HG03060 (cell line): ENCODE results near the gene PRXL2B.

Experiments
- ATAC-seq: cut with Tn5 transposase; IDR thresholded peaks from one replicate; pipeline ENCODE4 v1.9.1; 2021; ENCODE audit warnings: low read depth, moderate number of reproducible peaks; ENCODE audit not compliant: unreplicated experiment

Gene PRXL2B

DNA sequence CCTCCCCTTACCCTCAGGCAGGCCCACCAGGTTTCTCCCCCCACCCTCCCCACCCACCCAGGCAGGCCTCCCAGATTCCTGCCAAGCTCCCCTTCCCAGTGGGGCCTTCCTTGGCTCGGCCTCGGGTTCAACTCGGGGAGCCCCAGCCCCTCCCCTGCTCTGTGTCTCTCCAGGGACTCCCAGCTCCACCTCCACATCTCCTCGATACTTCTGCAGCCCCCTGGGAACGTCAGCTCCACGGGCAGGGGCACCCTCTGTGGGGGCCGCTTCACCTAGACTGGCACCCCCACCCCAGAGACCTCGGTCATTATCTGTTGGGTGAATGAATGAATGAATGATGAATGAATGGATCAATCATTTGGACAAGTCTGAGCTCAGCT lies 45.5 kb downstream of the PRXL2B start:
- ATAC-seq: no peak

DNA sequence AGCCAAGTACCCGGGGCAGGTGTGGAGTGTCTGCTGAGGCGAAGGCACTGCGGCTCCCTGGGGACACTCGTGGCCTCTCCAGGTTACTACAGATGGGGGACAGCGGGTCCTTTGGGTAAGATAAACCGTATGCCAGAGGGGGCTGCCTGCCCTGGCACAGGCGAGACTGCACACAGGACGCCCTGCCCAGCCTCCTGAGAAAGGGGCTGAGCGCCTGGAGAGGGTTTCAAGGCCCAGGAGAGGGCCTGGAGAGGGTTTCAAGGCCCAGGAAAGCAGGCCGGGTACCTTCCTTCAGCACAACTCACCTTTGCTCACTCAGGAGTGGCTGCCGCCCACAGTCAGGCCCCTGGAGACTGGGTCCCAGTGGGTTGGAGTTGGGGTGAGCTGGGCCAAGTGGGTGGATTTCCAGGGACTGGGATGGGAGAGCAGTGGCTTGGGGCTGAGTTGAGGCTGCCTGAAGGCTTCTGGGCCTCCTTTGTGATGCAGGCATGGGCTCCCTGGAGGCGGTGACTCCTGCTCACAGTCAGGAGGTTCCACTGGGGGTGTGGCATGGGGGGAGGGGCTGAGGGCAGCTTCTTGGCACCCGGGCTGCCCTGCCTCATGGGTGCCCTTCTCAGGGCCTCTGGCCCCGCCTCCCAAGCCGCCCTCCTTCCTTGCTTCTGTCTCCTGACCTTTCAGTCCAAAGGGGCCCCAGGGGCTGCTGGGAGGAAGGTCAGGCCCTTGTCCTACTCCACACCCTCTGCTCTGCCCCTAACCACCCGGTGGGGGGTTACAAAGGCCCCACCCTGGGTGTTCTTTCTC lies 46.2 kb downstream of the PRXL2B start, which contains the start of gene MMEL1:
TSS of gene MMEL1 (minus strand) at position 456 of the 801 bp plus-strand sequence. CDS start 3,532 bp downstream, outside the sequence.
- ATAC-seq: no peak

DNA sequence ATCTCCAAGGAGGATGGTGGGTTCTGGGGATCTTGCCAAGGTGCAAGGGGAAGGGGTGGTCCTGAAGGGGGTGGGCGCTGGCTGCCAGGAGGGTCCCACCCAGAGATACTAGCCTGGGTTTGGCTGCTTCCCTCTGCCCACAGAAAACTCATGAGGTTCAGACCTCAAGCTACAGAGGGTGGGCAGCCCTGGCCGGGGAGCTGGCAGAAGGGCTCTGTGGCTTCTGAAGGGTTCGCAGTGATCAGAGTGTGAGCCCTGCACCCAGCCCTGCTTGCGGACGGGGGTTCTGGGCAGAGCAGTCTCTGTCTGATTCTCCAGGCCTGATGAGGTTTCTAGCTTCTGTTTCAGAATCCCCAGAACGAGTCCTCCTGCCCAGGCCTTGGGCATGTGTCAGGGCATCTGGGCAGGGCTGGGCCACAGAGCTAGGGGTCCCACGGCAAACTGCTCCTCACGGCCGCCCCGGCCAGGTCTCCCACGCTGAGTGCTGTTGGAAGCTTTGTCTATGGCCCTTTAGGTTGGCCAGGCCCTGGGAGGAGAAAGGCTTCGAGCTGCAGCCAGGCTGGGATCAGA lies 46.9 kb downstream of the PRXL2B start:
- no peak for ATAC-seq

DNA sequence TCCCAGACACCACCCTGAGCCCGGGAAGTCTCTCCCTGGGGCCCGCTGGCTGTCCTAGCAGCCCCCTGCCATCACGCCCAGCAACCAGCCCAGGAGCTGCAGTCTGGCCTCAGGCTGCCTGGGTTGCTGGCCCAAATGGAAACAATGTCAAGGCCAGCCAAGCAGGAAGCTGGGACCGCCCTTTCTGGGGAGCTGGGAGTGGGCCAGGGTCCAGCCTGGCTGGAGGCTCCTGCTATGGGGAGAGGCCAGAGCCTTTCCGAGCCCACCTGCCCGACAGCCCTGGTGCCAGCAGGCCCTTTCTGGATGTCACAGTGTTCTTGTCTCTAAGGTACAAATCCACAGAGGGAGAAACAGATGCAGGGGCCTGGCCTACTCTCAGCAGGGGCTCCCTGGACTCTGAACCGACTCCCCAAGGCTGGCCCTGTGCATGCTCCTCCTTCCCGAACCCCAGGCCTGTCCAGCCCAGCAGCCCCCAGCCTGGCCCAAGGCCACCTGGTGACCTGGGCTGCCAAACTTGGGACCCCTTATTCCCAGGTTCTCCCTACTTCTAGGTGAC lies 47.4 kb downstream of the PRXL2B start:
- ATAC-seq: no peak

DNA sequence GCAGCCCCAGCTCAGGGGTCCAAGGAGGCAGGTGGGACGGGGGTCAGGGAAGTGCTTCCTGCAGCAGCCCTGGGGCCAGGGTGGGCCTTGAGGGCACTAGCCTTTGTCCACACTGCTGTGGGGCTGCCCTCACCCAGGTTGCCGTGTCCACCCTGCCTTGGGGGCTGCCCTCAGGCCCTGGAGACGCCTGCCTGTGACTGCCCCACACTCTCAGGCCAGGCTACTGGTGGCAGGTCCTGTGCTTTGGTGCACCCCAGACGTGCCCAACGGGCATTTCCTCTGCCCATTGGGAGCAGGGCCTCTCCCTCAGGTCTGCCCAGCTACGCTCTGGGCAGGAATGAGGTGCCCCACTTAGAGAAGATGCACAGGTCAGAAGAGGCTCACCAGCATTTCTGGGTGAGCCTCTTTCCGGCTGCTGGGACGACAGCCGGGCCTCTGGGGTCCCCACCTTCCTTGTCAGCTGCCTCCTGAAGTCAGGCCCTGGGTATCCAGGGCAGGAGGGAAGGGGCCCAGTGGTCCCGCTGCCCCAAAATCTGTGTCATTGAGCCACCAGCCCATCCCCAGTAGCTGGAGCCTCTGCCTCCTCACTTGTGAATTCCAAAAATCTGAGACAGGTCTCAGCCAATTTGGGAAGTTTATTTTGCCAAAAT lies 48.9 kb downstream of the PRXL2B start:
- no peak for ATAC-seq

DNA sequence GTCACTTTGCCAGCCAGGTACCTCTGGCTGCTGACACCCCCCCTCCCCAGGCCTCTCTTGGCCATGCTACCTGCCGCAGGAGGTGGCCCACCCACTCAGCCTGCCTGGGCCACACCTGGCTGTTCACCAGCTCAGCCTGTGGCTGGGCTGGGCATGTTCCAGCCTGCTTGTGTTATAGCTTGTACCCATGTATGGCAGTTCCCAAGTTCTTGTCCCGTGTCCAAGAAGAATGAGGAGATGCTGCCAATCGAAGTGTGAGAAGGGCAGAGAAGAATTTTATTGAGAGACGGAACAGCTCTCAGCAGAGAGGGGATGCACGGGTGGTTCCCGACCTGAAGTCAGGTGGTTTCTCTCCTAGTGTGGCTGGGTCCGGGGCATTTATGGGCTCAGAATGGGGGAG lies 50.2 kb downstream of the PRXL2B start:
- ATAC-seq: no peak

DNA sequence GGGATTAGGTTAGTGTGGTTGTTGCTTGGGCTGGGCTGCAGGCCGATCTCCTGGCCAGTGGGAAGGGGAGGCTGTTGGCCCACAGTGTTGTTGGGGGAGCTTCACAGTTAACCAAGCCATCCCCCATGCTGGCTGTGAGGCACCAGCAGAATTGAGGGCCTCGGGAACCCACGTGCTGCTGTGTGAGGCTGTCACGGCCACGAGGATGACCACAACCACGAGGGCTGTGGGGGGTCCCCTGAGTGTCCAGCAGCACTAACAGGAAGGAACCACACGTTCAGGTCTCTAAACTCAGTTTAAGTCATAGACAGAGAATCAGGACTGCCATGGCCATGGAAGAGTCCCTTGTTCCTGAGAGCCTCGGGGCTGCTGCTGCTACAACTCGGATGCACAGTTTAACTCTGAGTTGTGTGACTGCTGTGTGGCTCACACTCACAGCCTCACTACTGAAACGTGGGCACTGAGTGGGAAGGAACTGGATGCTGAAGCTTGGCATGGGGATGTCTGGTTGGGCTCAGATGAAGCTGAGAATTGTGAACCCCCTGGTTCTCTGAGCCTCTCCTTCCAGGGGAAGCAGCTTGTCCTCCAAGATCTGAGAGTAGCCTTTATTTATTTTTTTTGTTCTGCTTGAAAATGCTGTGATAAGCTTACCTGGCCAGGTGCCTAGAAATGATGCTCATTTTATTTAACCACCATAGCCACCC lies 51.0 kb downstream of the PRXL2B start:
- no peak for ATAC-seq

DNA sequence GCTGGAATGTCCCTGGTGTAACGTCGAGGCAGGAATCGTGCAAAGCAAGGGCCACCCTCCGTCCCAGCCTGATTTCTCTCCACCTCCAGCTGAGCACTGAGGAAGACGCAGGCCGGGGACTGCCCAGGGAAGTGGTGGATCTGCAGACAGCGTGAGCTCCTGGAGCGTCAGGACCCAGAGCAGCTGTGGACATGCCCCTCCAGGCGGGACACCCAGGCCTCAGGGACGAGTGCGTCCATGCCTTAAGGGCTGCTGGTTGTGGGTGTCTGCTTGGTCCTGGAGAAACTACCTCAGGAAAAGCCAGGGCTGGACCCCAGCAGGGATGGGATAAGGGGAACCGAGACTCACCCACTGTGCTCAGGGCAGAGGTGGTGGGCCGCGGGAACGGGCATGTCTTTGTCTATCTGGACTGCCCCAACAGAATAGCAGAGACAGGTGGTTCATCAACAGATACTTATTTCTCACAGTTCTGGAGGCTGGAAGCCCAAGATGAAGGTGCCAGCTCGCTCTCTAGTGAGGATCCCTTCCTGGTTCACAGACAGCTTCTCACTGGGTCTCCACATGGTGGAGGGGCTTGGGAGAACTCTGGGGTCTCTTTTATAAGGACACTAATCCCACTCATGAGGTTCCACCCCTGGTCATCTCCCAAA lies 52.0 kb downstream of the PRXL2B start:
- no peak for ATAC-seq

DNA sequence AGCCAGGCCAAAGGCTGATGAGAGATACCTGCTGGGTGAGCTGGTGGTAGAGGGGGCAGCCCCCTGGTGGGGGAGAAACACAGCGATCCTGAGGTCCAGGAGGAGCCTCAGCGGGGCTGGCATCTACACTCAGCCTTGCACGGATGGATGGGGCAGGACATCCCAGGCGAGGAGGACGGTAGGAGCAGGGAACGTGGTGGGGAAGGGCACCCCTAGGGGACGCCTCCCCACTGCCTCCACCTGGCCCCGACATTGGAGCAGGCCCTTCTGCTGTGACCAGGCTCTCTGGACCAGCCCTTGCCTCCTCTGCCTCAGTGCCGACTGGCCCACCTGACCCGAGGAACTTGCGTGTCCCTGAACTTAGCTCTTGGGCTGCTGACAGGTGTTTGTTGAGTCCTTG lies 52.6 kb downstream of the PRXL2B start:
- no peak for ATAC-seq

DNA sequence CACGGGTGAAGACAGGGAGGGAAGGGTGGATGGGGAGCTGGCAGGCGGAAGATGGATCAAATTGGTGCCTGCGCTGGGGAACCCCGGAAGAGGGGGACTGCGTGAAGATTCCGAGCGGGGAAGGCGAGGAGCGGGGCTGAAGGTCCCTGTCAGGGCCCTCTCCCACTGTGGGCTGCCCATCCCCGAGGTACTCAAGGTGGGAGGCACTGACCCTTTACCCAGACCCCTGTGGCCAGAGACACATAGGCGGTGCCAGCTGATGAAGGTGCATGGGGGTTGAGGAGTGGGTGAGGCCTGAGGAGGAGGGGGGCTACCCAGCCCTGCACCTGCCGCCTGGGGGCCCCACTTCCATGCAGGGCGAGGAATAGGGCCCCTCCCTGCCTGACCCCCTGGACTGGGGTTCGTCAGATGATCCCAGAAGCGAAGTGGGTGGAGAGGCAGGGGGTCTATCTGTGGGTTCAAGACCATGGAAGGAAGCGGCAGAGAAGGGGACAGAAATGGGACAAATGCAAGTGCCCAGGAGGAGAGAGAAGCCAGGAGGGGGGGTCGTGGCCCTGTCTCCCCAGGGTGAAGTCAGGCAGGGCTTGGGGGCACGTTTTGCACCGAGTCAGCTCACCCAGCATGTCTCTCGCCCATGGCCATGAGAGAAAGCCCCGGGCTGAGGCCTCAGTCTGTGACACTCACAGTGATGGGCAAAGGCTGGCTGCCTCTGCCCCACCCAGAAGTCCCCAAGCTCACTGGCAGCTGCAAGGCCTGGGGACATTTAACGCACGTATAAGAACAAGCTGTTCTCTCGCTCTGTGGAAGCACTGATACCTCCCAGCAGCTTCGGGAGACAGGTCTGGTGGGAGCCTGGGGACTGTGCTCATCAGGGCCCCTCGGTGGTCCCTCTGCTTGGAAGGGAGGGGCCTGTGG lies 53.3 kb downstream of the PRXL2B start:
- no peak for ATAC-seq

DNA sequence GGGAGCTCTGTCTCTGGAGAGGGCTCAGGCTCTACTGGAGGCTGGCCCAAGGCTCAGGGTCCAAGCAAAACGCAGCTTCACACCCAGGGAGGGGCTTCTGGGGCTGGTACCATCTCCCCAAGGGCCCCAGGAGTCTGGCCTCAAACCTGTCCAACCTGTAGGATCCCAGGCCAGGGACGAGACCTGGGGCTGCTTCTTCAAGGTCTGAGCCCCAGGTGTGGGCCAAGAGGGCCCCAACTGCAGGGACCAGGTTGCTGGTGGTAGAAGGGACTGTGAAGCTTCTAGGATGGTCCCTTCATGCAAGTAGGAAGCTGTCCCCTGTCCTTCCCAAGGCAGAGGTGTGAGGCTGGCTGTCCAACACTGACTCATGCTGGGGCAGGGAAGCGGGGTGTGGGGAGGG lies 54.0 kb downstream of the PRXL2B start:
- no peak for ATAC-seq
